Measurements from ENCODE around the gene TTR. TPM values are rescaled to one million over a fixed set of nuclear protein-coding genes. Genes with fewer than 3 reads are reported as not detected.

The TTR gene
- total RNA-seq, 1 donor from 2014 or later: not detected

- H3K36me3 Mint-ChIP-seq (ENCODE audit: low read depth, unreplicated experiment): peaks cover 2% of the 10 kb centered on the region
- FAIRE-seq (no peak), DNase-seq (ENCODE audit: low read depth) (peak; percentile 15)
- Histone ChIP-seq H3K79me2 (ENCODE audit: insufficient read depth, low read length) (no peaks in the 10 kb centered on the region), H3K27me3 (ENCODE audit: insufficient read depth, low read length) (peaks cover 2% of the 10 kb centered on the region), H3K36me3 (ENCODE audit: insufficient read depth, low read length) (no peaks in the 10 kb centered on the region), H3K9ac (ENCODE audit: low read length) (no peak overlapping the region), H3K4me3 (ENCODE audit: insufficient read depth, low read depth, low read length) (no peak overlapping the region), H3K4me1 (ENCODE audit: insufficient read depth, low read length) (no peaks in the 10 kb centered on the region), H3K9me3 (ENCODE audit: insufficient read depth, low read depth, low read length) (no peaks in the 10 kb centered on the region), H3K27ac (ENCODE audit: low read depth, low read length) (no peak overlapping the region), H2AFZ (ENCODE audit: low read depth, low read length) (no peak overlapping the region), H4K20me1 (ENCODE audit: insufficient read depth, low read length) (no peaks in the 10 kb centered on the region), H3K4me2 (ENCODE audit: low read length) (no peak overlapping the region)
- no peaks in the 10 kb centered on the region for H3K27me3 Mint-ChIP-seq (ENCODE audit: low read depth, unreplicated experiment)
- H3K4me1 Mint-ChIP-seq (ENCODE audit: low read depth, unreplicated experiment): peaks cover 5% of the 10 kb centered on the region
- no peak overlapping the region for H3K27ac Mint-ChIP-seq (ENCODE audit: unreplicated experiment)
- H3K9me3 Mint-ChIP-seq (ENCODE audit: unreplicated experiment): no peaks in the 10 kb centered on the region
- TF ChIP-seq EZH2 (IDR thresholded peaks at IDR 0.05; ENCODE audit: insufficient read depth, low read length) (no peak), CTCF (IDR thresholded peaks at IDR 0.05; ENCODE audit: insufficient read depth, low read depth, low read length) (no peak)
- no peak overlapping the region for H3K4me3 Mint-ChIP-seq (ENCODE audit: unreplicated experiment)
Observed at GRCh38 chr18:31612124-31612523, 20.4 kb downstream of the TTR start.

- peaks cover 8% of the 10 kb centered on the region for H3K4me1 Mint-ChIP-seq (ENCODE audit: low read depth, unreplicated experiment)
- Histone ChIP-seq H3K27me3 (ENCODE audit: insufficient read depth, low read length) (peaks cover 2% of the 10 kb centered on the region), H3K79me2 (ENCODE audit: insufficient read depth, low read length) (no peaks in the 10 kb centered on the region), H3K4me1 (ENCODE audit: insufficient read depth, low read length) (no peaks in the 10 kb centered on the region), H3K27ac (ENCODE audit: low read depth, low read length) (no peak overlapping the region), H3K4me2 (ENCODE audit: low read length) (no peak overlapping the region), H3K9me3 (ENCODE audit: insufficient read depth, low read depth, low read length) (no peaks in the 10 kb centered on the region), H2AFZ (ENCODE audit: low read depth, low read length) (no peak overlapping the region), H3K4me3 (ENCODE audit: insufficient read depth, low read depth, low read length) (no peak overlapping the region), H4K20me1 (ENCODE audit: insufficient read depth, low read length) (no peaks in the 10 kb centered on the region), H3K36me3 (ENCODE audit: insufficient read depth, low read length) (no peaks in the 10 kb centered on the region), H3K9ac (ENCODE audit: low read length) (no peak overlapping the region)
- no peak overlapping the region for H3K4me3 Mint-ChIP-seq (ENCODE audit: unreplicated experiment)
- no peaks in the 10 kb centered on the region for H3K27me3 Mint-ChIP-seq (ENCODE audit: low read depth, unreplicated experiment)
- H3K27ac Mint-ChIP-seq (ENCODE audit: unreplicated experiment): no peak overlapping the region
- no peaks in the 10 kb centered on the region for H3K9me3 Mint-ChIP-seq (ENCODE audit: unreplicated experiment)
- no peak for FAIRE-seq
- peaks cover 2% of the 10 kb centered on the region for H3K36me3 Mint-ChIP-seq (ENCODE audit: low read depth, unreplicated experiment)
- DNase-seq (ENCODE audit: low read depth): no peak
- TF ChIP-seq CTCF (IDR thresholded peaks at IDR 0.05; ENCODE audit: insufficient read depth, low read depth, low read length) (no peak), EZH2 (IDR thresholded peaks at IDR 0.05; ENCODE audit: insufficient read depth, low read length) (no peak)
Observed at GRCh38 chr18:31614044-31614443, 22.4 kb downstream of the TTR start.

- H3K27ac Mint-ChIP-seq (ENCODE audit: unreplicated experiment): no peak overlapping the region
- no peaks in the 10 kb centered on the region for H4K20me1 ChIP-seq (ENCODE audit: insufficient read depth, low read length)
- FAIRE-seq (no peak), DNase-seq (ENCODE audit: low read depth) (no peak)
- H3K4me3 Mint-ChIP-seq (ENCODE audit: unreplicated experiment): no peak overlapping the region
- H3K36me3 ChIP-seq (ENCODE audit: insufficient read depth, low read length): no peaks in the 10 kb centered on the region
- H3K9ac ChIP-seq (ENCODE audit: low read length): no peak overlapping the region
- no peaks in the 10 kb centered on the region for H3K4me1 ChIP-seq (ENCODE audit: insufficient read depth, low read length)
- no peaks in the 10 kb centered on the region for H3K27me3 ChIP-seq (ENCODE audit: insufficient read depth, low read length)
- no peak overlapping the region for H3K4me2 ChIP-seq (ENCODE audit: low read length)
- no peaks in the 10 kb centered on the region for H3K9me3 Mint-ChIP-seq (ENCODE audit: unreplicated experiment)
- no peaks in the 10 kb centered on the region for H3K27me3 Mint-ChIP-seq (ENCODE audit: low read depth, unreplicated experiment)
- no peak overlapping the region for H3K27ac ChIP-seq (ENCODE audit: low read depth, low read length)
- no peak overlapping the region for H2AFZ ChIP-seq (ENCODE audit: low read depth, low read length)
- H3K4me1 Mint-ChIP-seq (ENCODE audit: low read depth, unreplicated experiment): peaks cover 8% of the 10 kb centered on the region
- H3K79me2 ChIP-seq (ENCODE audit: insufficient read depth, low read length): no peaks in the 10 kb centered on the region
- no peak overlapping the region for H3K4me3 ChIP-seq (ENCODE audit: insufficient read depth, low read depth, low read length)
- peaks cover 2% of the 10 kb centered on the region for H3K36me3 Mint-ChIP-seq (ENCODE audit: low read depth, unreplicated experiment)
- H3K9me3 ChIP-seq (ENCODE audit: insufficient read depth, low read depth, low read length): no peaks in the 10 kb centered on the region
- TF ChIP-seq EZH2 (IDR thresholded peaks at IDR 0.05; ENCODE audit: insufficient read depth, low read length) (no peak), CTCF (IDR thresholded peaks at IDR 0.05; ENCODE audit: insufficient read depth, low read depth, low read length) (no peak)
Observed at GRCh38 chr18:31616586-31616985, 24.9 kb downstream of the TTR start.

Data from astrocyte (in vitro differentiated cells and primary cell).